HG03039 (cell line): Measurements from ENCODE around the gene OR9Q1.
"Not testable (repeated sequence)": the region's sequence is repeated elsewhere in the genome, so short reads cannot be mapped to it uniquely, and the experiment has no call there.

Source experiments
- ATAC-seq: cut with Tn5 transposase; IDR thresholded peaks from one replicate; pipeline ENCODE4 v1.9.1; 2021; ENCODE audit warnings: mild to moderate bottlenecking, moderate library complexity; ENCODE audit not compliant: unreplicated experiment

Gene OR9Q1

DNA sequence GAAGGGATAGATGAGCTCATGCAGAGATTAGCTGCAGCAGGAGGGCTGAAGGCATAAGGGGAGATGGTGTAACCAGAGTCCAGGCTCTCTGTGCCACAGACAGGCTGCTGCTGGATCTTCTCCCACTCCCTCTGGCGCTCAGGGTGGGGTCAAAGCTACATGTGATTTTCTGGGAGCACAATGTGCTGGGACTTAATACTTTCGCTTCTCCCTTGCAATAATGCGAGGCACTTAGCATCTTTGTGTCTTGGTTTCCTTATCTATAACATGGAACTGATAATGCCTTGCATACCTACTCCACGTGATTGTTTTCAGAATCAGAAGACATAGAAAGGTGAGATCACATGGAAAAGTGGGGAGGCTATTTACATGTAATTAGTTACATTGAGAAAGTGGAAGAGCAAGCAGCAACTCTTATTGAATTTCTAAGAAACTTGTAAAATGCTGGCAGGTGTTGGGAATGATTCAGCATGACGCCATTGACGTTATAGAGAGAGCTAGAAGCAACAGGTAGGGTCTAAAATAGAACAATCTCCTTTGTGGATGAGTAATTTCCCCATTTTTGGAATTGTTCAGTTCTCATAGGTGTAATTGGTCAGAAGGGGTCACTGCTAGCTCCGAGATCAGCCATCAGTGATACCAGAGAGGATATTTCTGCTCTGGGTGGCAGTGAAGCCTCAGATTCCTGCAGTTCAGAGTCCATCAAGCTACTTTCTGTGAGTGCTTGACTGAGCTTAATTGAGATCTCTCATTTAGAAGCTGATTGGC lies 109.8 kb downstream of the OR9Q1 start:
- no peak for ATAC-seq

DNA sequence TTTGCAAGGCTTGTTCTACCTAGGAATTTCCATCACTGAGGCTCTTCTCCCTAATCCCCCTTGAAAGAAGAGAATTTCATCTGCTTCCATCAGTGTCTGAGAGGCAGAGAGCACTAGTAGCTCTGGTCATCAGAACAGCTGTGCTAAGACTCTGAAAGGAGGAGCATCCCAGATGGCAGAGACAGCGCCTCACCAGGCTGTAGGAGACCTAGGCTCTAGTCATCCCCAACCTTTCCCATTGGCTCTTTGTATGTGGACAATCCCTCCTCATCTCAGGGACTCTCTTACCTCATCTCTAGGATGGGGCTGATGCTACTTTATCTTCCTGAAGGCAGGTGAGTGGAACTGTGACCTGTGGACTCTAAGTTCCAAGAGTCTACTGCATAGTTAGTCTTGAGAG lies 110.5 kb downstream of the OR9Q1 start:
- no peak for ATAC-seq

DNA sequence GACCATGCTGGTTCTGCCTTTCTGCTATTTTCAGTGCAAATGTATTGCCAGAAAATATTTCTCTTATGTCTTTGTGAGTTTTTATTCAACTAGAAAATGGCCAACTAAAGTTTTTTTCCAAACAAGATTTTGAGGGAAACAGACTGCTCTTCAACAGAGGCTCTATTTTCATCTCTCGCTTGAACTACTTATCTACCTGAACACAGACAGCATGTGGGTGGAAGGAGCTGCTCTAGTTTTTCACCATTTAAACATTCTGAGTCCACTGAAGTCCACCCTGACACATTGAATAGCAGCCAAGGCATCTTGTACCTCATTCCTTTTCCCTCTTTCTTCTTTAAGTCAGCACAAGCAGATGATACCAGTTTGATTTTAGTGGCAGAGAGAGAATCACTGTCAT lies 111.5 kb downstream of the OR9Q1 start:
- no peak for ATAC-seq

DNA sequence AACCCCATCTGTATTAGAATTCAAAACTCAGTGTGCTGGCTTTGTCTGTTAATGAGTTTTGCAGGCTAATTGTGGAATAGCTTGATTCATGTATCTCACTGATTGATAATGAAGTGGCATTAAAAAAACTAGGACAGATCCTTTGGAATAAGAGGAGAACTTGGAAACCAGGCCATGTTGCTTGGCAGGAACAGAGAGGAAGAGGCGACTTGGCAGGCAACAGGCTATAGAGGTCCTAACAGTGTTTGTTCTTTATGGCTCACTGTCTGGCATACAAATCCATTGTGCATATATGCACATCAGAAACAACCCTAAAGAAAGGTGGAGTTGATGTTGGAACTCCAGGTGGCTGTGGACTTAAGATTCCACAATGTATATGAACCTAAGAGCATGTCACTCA lies 119.1 kb downstream of the OR9Q1 start:
- no peak for ATAC-seq

DNA sequence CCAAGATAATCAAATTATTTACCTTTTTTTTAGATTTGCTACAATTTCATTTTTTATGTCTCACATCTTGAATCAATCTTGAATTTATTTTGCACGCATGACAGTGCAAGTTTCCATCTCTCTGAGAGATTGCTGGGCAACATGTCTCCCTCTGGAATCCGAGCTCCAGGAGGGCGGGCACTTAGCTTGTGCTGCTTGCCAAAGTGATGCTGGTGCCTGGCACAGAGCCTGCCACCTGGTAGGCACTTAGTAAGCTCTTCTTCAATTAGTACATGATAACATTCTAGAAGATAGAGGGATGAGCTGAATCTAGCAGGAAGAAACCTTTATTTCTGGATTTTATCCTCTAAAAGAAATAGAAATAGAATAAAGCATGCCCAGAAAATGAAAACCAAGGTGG lies 129.1 kb downstream of the OR9Q1 start:
- no peak for ATAC-seq

DNA sequence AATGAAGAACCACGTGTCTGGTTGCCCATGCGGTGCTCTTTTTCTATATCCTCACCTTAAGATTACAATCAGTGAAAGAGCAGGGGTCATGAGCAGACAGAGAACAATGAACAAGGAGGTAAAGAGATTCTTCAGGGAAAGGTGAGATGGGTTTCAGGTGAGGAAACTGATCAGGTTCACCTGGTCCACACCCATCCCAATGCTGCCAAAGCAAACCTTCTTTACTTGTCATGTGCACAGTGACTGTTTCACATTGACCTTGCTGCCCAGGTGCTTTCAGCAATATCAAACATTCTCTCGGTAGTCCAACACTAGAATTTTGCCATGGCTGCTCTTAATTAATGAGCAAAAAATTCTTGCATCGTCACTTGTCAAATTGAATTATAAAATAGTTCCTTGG lies 140.7 kb downstream of the OR9Q1 start:
- no peak for ATAC-seq

DNA sequence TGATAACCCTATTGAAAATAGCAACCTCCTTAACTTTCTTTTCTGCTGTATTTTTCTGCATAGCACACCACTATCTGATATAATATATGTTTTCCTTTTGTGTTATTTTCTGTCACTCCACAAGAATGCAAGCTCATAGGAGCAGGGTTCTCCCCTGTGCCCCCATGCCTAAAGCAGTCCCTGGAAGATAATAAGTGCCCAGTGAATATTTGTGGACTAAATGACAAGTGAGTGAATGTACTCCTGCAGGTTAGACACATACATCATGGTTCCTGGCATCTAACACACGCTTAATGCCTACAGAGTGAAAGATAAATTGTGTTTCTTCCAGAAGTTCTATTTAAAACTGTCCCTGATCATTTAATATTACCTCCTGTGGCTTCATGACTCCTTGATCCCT lies 141.3 kb downstream of the OR9Q1 start:
- no peak for ATAC-seq

DNA sequence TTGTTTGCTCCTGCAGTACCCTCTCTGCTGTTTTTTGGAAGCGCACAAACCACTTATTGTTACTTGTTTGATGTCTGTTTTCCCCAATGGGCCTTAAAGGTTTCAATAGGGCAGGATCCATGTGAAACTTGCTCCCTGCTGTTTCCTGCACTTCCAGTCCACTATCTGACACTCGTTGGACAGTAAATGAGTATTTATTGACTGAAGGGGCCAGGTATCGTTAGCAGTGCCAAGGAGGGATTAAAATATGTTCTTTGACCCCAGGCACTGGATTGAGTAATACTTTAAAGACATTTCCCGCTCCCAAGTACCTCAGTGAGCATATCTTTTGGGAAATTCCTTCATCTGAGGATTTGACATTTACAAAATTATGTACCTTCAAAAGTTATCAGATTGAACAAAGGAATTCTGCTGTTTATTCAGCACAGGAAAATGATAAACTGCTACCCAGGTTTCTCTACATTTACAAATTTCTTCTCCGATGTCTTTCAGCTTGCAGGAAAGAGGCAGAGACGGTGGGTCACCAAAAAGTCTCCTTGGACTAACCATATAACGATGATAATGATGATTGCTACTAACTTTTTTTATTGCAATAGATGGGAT lies 141.9 kb downstream of the OR9Q1 start:
- ATAC-seq, result no peak

DNA sequence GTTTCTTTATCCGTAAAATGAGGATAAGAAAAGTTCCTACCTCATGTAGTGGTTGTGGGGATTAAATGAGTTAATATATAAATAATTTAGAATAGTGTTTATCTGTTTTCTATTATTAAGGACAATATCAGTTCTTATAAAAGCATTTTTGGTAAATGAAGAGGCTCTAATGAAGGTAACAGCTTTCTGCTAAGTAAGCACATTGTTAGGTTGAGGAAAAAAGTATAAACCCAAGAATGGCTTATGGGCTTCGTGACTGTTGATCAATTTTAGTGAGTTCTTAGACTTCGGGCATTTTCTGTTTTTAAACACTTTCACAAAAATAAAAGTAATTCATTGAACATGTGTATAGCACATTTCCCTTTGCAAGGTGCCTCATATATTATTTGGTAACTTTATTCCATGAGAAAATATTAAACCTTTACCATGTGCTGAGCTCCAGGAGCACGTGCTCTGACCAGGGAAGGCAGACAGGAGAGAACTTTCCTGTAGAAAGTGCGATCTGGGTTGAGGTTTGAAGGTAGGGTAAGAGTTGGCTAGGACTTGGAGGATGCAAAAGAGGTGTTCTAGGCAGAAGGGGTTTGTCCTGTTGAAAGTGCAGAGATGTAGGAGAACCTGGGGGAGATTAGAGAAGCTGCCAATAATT lies 153.9 kb downstream of the OR9Q1 start:
- ATAC-seq, result no peak

DNA sequence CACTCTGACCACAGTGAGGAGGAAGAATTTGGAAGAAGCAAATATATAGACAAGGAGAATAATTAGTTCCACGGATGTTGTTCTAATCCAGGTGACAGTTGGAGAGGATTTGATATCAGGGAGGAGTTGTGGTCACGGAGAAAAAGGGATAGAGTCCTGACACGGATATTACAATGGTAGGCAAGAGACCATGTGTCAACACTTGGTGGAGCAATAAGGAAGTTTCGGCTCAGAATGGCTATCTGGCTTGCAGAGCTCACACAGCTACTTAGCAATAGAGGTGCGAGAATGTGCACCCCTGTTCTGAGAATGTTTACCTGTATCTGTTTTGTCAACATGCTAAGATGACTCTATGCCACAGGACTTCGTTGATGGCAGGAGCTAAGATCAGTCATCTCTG lies 154.8 kb downstream of the OR9Q1 start:
- no peak for ATAC-seq

DNA sequence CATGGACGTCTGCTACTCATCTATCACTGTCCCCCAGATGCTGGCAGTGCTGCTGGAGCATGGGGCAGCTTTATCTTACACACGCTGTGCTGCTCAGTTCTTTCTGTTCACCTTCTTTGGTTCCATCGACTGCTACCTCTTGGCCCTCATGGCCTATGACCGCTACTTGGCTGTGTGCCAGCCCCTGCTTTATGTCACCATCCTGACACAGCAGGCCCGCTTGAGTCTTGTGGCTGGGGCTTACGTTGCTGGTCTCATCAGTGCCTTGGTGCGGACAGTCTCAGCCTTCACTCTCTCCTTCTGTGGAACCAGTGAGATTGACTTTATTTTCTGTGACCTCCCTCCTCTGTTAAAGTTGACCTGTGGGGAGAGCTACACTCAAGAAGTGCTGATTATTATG lies 156.0 kb downstream of the OR9Q1 start:
- no peak for ATAC-seq

DNA sequence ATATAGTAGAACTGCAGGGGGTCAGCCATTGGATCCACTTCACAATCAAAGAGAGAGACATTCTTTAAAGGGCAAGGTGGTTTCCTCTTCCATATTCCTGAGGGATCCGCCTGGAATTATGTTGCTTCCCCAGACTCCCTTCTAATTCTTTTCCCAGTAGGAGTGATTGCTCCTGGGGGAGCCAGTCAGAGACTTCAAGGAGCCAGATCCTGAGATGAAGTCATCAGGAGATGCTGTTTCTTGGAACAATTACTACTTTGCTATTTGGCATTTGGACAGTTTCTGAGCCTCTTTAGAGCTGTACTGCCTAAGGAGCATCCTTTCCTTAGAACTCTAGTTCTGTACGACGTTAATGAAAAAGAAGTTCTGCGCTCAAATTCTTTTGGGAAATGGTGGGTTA lies 163.3 kb downstream of the OR9Q1 start:
- no peak for ATAC-seq

DNA sequence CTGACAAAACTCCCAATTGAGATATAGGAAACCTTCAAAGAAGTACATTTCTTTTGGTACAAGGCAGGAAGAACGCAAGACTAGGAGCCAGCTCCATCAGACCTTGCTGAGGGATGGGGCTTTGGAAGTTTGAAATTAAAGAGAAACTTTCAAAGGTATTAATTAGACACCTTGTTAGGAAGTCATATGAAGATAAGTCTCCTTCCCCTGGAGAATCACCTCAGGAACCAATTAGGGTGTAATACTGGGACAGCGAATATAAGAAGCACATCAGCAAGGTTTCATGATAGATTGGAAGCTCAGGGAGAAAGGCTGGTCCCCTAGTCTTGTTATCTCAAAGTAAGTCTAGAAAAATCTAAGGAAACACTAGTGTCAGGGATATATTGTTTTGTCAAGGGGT lies 165.1 kb downstream of the OR9Q1 start, which contains the start of gene OR9Q2:
OR9Q2 (plus strand) TSS at position 301 of the 400 bp plus-strand sequence. CDS start 1,421 bp downstream, outside the sequence.
- no peak for ATAC-seq

DNA sequence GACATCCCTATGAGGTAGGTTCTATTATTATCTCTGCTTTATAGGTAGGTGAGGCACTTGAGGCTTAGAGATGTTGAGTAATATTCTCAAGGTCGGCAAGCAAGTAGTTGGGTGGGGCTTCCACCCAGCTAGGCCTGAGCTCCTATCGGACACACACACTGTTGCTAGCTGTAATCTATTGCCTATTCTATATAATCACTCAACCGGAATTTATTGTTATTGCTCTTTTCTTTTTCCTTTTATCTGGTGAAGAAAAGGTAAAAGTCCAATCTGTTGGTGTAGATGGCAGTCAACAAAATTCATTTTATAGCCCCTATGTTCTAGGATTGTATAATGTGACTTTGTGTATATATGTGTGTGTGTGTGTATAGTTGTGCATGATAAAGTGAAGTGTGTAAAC lies 168.5 kb downstream of the OR9Q1 start:
- no peak for ATAC-seq

DNA sequence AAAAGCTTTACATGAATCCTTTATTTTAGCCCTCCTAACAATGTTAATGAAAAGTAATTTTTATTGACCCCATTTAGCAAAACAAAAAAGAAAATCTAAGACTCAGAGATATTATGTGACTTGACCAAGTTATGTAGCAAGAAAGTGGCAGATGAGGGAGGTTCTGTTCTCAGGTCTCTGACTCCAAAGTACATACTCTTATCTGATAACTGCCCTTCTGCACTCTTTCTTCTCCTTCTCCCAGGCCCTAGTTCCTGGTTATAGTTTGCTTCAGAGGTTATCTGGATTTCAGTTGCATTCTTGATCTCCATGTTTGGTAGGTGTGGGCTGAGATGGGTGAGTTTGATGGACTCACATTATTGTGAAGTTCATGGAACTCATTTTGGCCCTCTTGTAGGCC lies 169.7 kb downstream of the OR9Q1 start:
- no peak for ATAC-seq

DNA sequence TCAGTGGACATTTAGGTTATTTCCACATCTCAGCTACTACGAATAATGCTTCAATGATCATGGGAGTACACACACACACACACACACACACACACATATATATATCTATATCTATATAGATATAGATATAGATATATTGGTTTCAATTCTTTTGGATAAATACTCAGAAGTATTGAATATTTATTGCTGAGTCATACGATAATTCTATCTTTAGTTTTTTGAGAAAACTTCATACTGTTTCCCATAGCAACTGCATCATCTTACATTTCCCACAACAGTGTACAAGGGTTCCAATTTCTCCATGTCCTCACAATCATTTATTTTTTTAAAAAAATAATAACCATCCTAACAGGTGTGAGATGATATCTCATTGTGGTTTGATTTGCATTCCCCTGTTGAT lies 172.3 kb downstream of the OR9Q1 start:
- ATAC-seq, result no peak

DNA sequence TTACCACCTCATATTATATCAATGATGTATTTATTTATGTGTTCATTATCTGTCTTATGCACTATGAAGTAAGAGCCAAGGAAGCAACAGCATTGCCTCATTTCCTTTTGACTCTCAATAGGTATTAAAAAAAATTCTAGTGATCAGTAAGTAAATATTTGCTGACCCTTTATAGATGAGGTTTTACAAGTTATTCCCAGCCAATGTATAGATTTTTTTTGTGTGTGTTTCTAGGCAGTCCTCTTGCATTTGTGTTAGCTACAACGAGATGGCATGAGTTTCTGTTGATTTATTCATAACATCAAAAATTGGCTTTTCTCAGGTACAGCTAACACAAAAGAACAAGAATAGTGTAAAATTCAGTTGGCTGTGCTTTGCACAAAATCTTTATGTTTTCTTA lies 175.6 kb downstream of the OR9Q1 start:
- no peak for ATAC-seq

DNA sequence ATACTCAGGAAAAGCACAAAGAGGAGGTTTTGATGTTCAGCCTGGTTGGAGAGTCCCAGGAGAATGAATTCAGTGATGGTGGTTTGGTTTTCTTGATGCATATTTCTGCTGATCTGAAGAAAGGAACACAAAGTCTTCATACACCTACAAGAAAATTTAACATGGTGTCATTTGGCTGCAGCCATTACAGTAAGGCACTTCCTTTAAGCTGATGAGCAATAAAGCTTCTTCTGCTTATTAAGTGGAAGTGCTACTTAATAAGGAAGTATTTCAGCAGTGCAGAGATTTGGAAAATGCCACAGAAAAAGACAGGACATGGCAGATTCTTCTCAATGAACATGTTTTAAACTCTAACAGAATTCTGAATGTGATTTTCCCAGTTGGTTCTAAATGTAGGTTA lies 180.4 kb downstream of the OR9Q1 start, which contains the start of gene OR1S2:
OR1S2 (minus strand) TSS at position 101 of the 400 bp plus-strand sequence; CDS start at position 101, 0 bp downstream.
- ATAC-seq, result no peak

DNA sequence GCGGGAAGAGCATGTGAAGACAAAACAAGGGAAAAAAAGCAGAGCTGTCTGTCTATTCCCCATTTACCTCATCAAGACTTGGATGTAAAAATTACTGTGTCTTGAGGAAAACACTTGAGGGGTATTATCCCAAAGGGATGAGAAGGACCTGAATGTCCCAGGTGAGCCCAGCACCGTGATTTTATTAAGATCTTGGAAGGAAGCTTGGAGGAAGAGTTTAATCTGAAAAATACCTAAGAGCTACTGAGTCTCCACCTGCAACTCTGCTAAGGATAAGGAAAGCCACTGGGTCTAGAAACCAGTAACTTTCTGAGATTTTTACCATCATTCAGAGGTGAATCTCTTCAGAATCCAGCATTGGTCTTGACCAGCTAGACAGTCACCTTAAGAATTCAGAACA lies 188.7 kb downstream of the OR9Q1 start, which contains the start of gene OR1S1:
OR1S1 (plus strand) TSS at position 301 of the 400 bp plus-strand sequence.
- not testable (repeated sequence) for ATAC-seq

DNA sequence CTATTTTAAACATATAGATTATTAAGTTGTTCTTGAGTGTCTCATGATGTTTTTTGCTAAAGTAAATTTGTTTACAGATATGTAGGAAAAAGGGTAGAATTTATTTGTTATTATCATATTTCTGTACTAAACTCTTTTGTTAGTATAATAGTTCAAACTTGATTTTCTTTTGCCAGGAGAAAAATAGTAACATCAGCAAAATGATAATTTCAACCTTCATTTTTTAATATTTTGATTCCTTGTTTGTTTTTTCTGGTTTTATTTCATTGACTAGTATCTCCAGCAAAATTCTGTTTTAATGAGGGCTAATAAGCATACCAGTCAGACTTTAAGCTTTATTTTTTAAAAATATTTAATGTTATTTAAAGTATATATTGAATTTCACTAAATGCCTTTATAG lies 192.8 kb downstream of the OR9Q1 start:
- no peak for ATAC-seq

DNA sequence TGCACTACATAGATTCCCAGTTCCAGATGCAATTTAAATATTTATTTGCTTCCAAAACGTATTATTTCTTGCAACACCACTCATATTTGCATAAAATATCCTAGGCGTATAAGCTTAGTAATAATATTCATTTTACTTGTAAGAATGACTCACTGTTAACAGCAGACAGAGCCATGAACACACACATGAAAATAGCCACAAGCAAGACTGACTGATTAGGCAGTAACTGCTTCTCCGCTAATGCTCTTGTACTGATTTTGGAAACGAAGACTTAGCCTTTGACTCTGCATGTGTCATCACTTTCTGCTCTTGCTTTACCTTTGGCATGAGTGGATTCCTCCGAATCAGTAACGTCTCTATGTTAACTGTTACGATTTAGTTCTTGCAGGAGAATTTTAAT lies 199.0 kb downstream of the OR9Q1 start:
- no peak for ATAC-seq
